ENCODE results near the gene TMEM106C.

DNA sequence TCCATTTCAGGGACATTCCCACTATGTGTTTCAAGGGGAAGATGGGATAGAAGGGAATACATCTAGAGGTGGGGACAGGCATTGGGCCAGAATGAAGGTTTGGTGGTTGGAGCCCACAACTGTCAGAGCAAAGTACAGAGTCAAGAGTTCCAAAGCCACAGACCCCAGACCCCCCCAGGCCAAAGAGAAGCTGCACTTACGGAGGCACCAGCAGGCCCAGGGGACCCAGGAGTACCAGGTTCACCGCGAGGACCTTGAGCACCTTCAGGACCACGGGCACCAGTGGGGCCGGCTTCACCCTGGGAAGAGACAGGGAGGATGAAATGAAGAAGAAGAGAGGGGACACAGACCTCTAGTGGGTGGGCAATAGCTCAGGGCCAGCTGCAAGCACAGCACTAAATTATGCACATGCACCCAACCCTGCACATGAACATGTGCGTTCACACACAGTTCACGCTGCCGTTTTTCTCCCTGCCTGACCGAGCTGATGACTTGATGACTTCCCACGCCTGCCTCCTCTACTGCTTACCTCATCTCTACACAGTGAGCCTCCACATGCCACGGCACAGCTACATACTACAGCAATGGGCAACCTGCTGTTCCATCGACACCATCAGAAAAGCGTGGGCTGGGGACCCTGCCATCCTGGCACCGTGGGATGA, 24.1 kb downstream of the TMEM106C start:
- no peak for TF ChIP-seq EZH2 (IDR thresholded peaks at IDR 0.05; ENCODE audit: insufficient read depth, poor library complexity, severe bottlenecking)
- no peak for TF ChIP-seq EZH2phosphoT487 (IDR thresholded peaks at IDR 0.05; ENCODE audit: insufficient read depth, low read depth)

All from GM23248 (cell line).